RWPE1 (cell line): ENCODE measurements around the gene DHH.
A peak's percentile ranks its signal among the peaks of the same experiment; 100 is the strongest.

Experiments
- CTCF ChIA-PET: fragments of 350-600 bp; sonication (Branson Sonifier 250); formaldehyde crosslinking; extraction: SDS; loops from one replicate; lab custom pipeline; 2021; lab: Yijun Ruan, JAX
- POLR2A ChIA-PET: fragments of 400-600 bp; formaldehyde crosslinking; extraction: SDS; loops from one replicate; lab custom pipeline; 2020; ENCODE audit warnings: antibody characterized with exemption; ENCODE audit not compliant: low non-redundant PET; lab: Yijun Ruan, JAX
- DNase-seq: peaks from one replicate; pipeline ENCODE4 v3.0.0; 2012; ENCODE audit warnings: low spot score
- H3K27ac ChIP-seq: fragments of 450-650 bp; 2 replicates; pipeline ENCODE4 v1.5.1; 2017
- CTCF ChIP-seq: fragments of 450-650 bp; conservative IDR thresholded peaks from 2 replicates; pipeline ENCODE4 v1.5.1; 2017; ENCODE audit warnings: low read depth, mild to moderate bottlenecking

DHH gene

DNA sequence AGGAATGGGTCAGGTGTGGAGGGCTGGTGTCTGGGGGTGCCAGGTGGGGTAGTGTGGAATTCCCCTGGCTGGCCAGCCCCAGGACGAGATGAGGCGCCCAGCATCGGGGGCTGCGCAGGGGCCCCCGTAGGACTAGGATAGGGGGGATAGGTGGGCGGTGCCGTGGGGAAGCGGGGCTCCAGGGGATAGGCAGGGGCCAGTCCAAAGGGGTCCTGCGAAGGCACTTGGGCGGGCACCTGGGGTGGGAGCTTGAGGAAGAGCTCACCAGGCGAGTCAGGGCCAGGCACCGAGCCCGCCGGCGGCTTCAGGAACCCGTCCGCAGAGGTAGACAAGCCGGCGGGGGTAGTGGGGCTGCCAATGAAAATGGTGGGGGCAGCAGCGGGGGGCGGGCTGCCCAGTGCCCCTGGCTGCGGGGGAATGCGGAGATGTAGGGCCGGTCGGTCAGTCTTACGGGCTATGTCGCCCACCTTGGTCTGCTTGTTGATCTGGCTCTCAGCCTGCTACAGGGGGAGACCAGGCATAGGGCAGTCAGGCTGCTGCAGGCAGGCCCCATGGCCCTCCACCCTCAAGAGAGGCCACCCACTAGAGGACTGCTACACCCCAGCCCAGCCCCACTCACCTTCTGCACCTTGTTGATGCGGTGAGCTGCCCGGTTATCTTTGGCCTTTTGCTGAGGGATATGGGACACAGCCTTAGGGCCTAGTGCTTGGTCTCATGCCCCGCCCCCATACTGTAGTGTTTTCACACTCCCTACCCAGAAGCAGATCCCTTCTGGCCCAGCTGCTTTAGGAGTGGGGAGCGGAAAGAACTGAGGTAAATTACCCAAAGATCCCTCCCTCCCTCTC, 53.3 kb downstream of the DHH start:
- ChIA-PET POLR2A (no interaction called here), CTCF (interaction anchor here (0.6 to 0.7 kb wide), 3 partner anchors 75 to 89 kb away, joined by 3 read pairs; no protein-coding TSS in a partner anchor)
- peak overlapping the region; percentile 20; the same call in 1 of the 2 replicates for H3K27ac ChIP-seq
- TF ChIP-seq CTCF = no peak
- no peak for DNase-seq

DNA sequence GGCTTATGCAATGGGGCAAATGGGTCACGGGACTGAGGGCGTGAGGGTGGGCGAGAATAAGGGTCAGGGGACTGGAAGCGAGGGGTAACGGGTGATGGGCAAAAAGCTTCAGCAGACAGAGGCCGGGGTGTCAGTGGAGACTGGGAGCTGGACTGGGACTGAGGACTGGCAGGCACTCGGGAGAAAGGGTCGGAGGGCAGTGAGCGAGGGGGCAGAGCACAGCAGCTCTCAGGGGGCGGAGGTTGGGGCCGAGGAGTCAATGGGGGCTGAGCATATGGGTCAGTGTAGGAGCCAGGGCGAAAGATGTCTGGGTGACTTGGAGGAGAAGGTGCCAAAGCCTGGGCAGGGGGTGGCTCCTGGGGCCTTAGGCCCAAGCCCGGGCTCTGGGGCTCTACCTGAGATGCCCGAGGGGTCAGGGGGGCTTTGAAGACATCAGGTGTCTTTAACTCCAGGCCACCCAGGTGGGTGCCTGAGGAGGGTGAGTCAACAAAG, 54.2 kb downstream of the DHH start:
- H3K27ac ChIP-seq = no peak overlapping the region
- TF ChIP-seq CTCF = no peak
- DNase-seq = no peak
- ChIA-PET POLR2A (no interaction called here), CTCF (interaction anchor here (0.5 to 1.6 kb wide), 3 partner anchors 16 to 88 kb away, joined by 3 to 7 read pairs (median 4); no protein-coding TSS in a partner anchor)

GRCh38 chr12:49039421-49040363, 54.9 kb downstream of the DHH start:
- DNase-seq = no peak
- H3K27ac ChIP-seq = no peak overlapping the region
- CTCF ChIA-PET = interaction anchor here (0.6 to 1.6 kb wide), 2 partner anchors 22 to 1260 kb away, joined by 3 to 7 read pairs; no protein-coding TSS in a partner anchor
- POLR2A ChIA-PET = no interaction called here
- TF ChIP-seq CTCF = no peak

GRCh38 chr12:49038291-49038955, 56.2 kb downstream of the DHH start:
- H3K27ac ChIP-seq = no peak overlapping the region
- DNase-seq = no peak
- ChIA-PET POLR2A (no interaction called here), CTCF (interaction anchor here (0.5 to 1.6 kb wide), 2 partner anchors 21 to 902 kb away, joined by 5 to 7 read pairs; no protein-coding TSS in a partner anchor)
- no peak for TF ChIP-seq CTCF

GRCh38 chr12:49037947-49038237, 56.7 kb downstream of the DHH start:
- no peak overlapping the region for H3K27ac ChIP-seq
- no peak for TF ChIP-seq CTCF
- ChIA-PET CTCF (interaction anchor here (0.5 kb wide), 1 partner anchor 901 kb away, joined by 5 read pairs; no protein-coding TSS in a partner anchor), POLR2A (no interaction called here)
- DNase-seq = no peak
